Measurements from ENCODE around the gene HECTD4. TPM values are rescaled to one million over a fixed set of nuclear protein-coding genes. Genes with fewer than 3 reads are reported as not detected.

The HECTD4 gene
- total and polyA plus RNA-seq, 2 of the 4 experiments (the other 2 are of a cell fraction): 12.9 to 13.0 TPM

GRCh38 chr12:112304436-112304835, 77.8 kb downstream of the HECTD4 start:
- Histone ChIP-seq H3K9me1 (ENCODE audit: insufficient read depth, low read length) (peaks cover 18% of the 10 kb centered on the region), H3K23ac (ENCODE audit: low read depth, low read length) (no peak overlapping the region), H2BK20ac (ENCODE audit: low read depth, low read length) (no peak overlapping the region), H3K27me3 (ENCODE audit: control insufficient read depth, insufficient read depth, low read length) (no peaks in the 10 kb centered on the region), H3K56ac (ENCODE audit: extremely low read depth, insufficient read depth, low read length) (no peak overlapping the region), H4K8ac (ENCODE audit: low read depth in 2 of 2, low read length in 2 of 2) (no peak overlapping the region), H3K9me3 (ENCODE audit: control insufficient read depth, insufficient read depth, low read length) (no peaks in the 10 kb centered on the region), H3K4ac (ENCODE audit: low read depth, low read length) (no peak overlapping the region), H3K4me2 (ENCODE audit: low read depth, low read length) (no peak overlapping the region), H3K14ac (replicated peaks; ENCODE audit: low read depth, low read length) (no peak overlapping the region), H2BK5ac (ENCODE audit: low read depth, low read length, poor library complexity, severe bottlenecking) (no peak overlapping the region), H2AK9ac (replicated peaks; ENCODE audit: low read depth, low read length, poor library complexity) (no peak overlapping the region), H4K20me1 (ENCODE audit: insufficient read depth, low read length) (peaks cover 3% of the 10 kb centered on the region; the same call in 1 of the 2 replicates), H3K4me1 (ENCODE audit: control insufficient read depth, insufficient read depth, low read length) (peaks cover 7% of the 10 kb centered on the region), H2BK120ac (ENCODE audit: low read depth, low read length) (no peak overlapping the region), H2BK15ac (ENCODE audit: low read depth, low read length) (no peak overlapping the region), H2AFZ (replicated peaks; ENCODE audit: low read length, poor library complexity) (no peak overlapping the region), H3K4me3 (ENCODE audit: insufficient read depth, low read depth, low read length) (no peak overlapping the region), H3K36me3 (ENCODE audit: control insufficient read depth, insufficient read depth, low read length) (peaks cover 11% of the 10 kb centered on the region; the same call in 1 of the 2 replicates), H3K18ac (ENCODE audit: low read depth, low read length) (no peak overlapping the region), H4K5ac (ENCODE audit: low read depth, low read length) (no peak overlapping the region), H3K27ac (ENCODE audit: insufficient read depth, low read length) (no peak overlapping the region), H3K79me1 (ENCODE audit: low read depth in 1 of 2, low read length in 2 of 2) (peaks cover 14 to 31% of the 10 kb centered on the region in 2 experiments; a peak in 3 of 4 replicates), H4K91ac (ENCODE audit: insufficient read depth, low read depth, low read length) (no peak overlapping the region), H2AK5ac (ENCODE audit: low read depth, low read length) (no peak overlapping the region), H3K9ac (ENCODE audit: low read depth, low read length) (no peak overlapping the region)
- no peak for DNase-seq
- dilution Hi-C loops (cut with HindIII; ENCODE audit: low sequenced_read_pairs, unreplicated experiment) (no loop called here), in situ Hi-C loops (cut with MboI; ENCODE audit: low sequenced_read_pairs) (no loop called here), intact Hi-C loops (cut with micrococcal nuclease) (no loop called here)
- TF ChIP-seq RCOR1 (IDR thresholded peaks at IDR 0.05; ENCODE audit: insufficient replicate concordance, low read length) (no peak), SMC3 (IDR thresholded peaks at IDR 0.05; ENCODE audit: low read depth, low read length) (no peak), BHLHE40 (IDR thresholded peaks at IDR 0.05; ENCODE audit: low read depth, low read length) (no peak), MXI1 (IDR thresholded peaks at IDR 0.05; ENCODE audit: borderline replicate concordance, low read depth, low read length) (no peak), ELK1 (IDR thresholded peaks at IDR 0.05; ENCODE audit: borderline replicate concordance, low read depth, low read length) (no peak)
- BruUV-seq (replicated peaks): no TSS peak
- POLR2A ChIA-PET (ENCODE audit: unreplicated experiment): interaction anchor here (0.6 kb wide), 1 partner anchor 9 kb away, joined by 3 read pairs; no protein-coding TSS in a partner anchor
- CTCF ChIA-PET: no interaction called here
- 79% methylated on average over 3 of the region's 4 CpGs; no CpG with 5 or more reads in 1 of the 2 experiments for WGBS, 2 experiments (ENCODE audit: extremely low coverage in 2 of 2, insufficient read length in 1 of 2)
- no peak for ATAC-seq (ENCODE audit: low read depth)

All from IMR-90 (cell line).